Measurements from ENCODE around the gene KLHL29. TPM values are rescaled to one million over a fixed set of nuclear protein-coding genes. Genes with fewer than 3 reads are reported as not detected.

KLHL29 gene
- total RNA-seq, 1 donor from 2014 or later = 5.5 TPM

GRCh38 chr2:23379220-23379695 is 5.7 kb upstream of the KLHL29 start:
- FAIRE-seq (no peak), DNase-seq (ENCODE audit: low read depth) (no peak)
- Histone ChIP-seq H4K20me1 (ENCODE audit: insufficient read depth, low read length) (no peaks in the 10 kb centered on the region), H3K9ac (ENCODE audit: low read length) (no peak overlapping the region), H3K79me2 (ENCODE audit: insufficient read depth, low read length) (no peaks in the 10 kb centered on the region), H3K36me3 (ENCODE audit: insufficient read depth, low read length) (no peaks in the 10 kb centered on the region), H3K4me1 (ENCODE audit: insufficient read depth, low read length) (peaks cover 9% of the 10 kb centered on the region), H2AFZ (ENCODE audit: low read depth, low read length) (no peak overlapping the region), H3K27ac (ENCODE audit: low read depth, low read length) (no peak overlapping the region), H3K4me3 (ENCODE audit: insufficient read depth, low read depth, low read length) (no peak overlapping the region), H3K27me3 (ENCODE audit: insufficient read depth, low read length) (peaks cover 3% of the 10 kb centered on the region), H3K4me2 (ENCODE audit: low read length) (no peak overlapping the region), H3K9me3 (ENCODE audit: insufficient read depth, low read depth, low read length) (no peaks in the 10 kb centered on the region)
- Mint-ChIP-seq H3K36me3 (ENCODE audit: low read depth, unreplicated experiment) (no peaks in the 10 kb centered on the region), H3K9me3 (ENCODE audit: unreplicated experiment) (peaks cover 8% of the 10 kb centered on the region), H3K27ac (ENCODE audit: unreplicated experiment) (no peak overlapping the region), H3K4me3 (ENCODE audit: unreplicated experiment) (no peak overlapping the region), H3K4me1 (ENCODE audit: low read depth, unreplicated experiment) (peaks cover 7% of the 10 kb centered on the region), H3K27me3 (ENCODE audit: low read depth, unreplicated experiment) (peaks cover 44% of the 10 kb centered on the region)
- TF ChIP-seq CTCF (IDR thresholded peaks at IDR 0.05; ENCODE audit: insufficient read depth, low read depth, low read length) (no peak), EZH2 (IDR thresholded peaks at IDR 0.05; ENCODE audit: insufficient read depth, low read length) (no peak)

- H3K27me3 ChIP-seq (ENCODE audit: insufficient read depth, low read length) = no peaks in the 10 kb centered on the region
- peaks cover 4% of the 10 kb centered on the region for H3K9me3 Mint-ChIP-seq (ENCODE audit: unreplicated experiment)
- H3K36me3 Mint-ChIP-seq (ENCODE audit: low read depth, unreplicated experiment) = no peaks in the 10 kb centered on the region
- DNase-seq (ENCODE audit: low read depth) (no peak), FAIRE-seq (no peak)
- no peak overlapping the region for H3K4me3 Mint-ChIP-seq (ENCODE audit: unreplicated experiment)
- peak overlapping the region; percentile 73 for H3K27ac Mint-ChIP-seq (ENCODE audit: unreplicated experiment)
- peak overlapping the region; percentile 68 for H3K4me2 ChIP-seq (ENCODE audit: low read length)
- peak overlapping the region; percentile 25 for H2AFZ ChIP-seq (ENCODE audit: low read depth, low read length)
- TF ChIP-seq EZH2 (IDR thresholded peaks at IDR 0.05; ENCODE audit: insufficient read depth, low read length) (no peak), CTCF (IDR thresholded peaks at IDR 0.05; ENCODE audit: insufficient read depth, low read depth, low read length) (no peak)
- no peak overlapping the region for H3K27ac ChIP-seq (ENCODE audit: low read depth, low read length)
- peaks cover 10% of the 10 kb centered on the region for H3K4me1 Mint-ChIP-seq (ENCODE audit: low read depth, unreplicated experiment)
- H3K4me1 ChIP-seq (ENCODE audit: insufficient read depth, low read length) = peaks cover 13% of the 10 kb centered on the region
- no peaks in the 10 kb centered on the region for H3K9me3 ChIP-seq (ENCODE audit: insufficient read depth, low read depth, low read length)
- H4K20me1 ChIP-seq (ENCODE audit: insufficient read depth, low read length) = no peaks in the 10 kb centered on the region
- no peaks in the 10 kb centered on the region for H3K36me3 ChIP-seq (ENCODE audit: insufficient read depth, low read length)
- H3K4me3 ChIP-seq (ENCODE audit: insufficient read depth, low read depth, low read length) = no peak overlapping the region
- H3K27me3 Mint-ChIP-seq (ENCODE audit: low read depth, unreplicated experiment) = peaks cover 35% of the 10 kb centered on the region
- peak overlapping the region; percentile 15 for H3K9ac ChIP-seq (ENCODE audit: low read length)
- H3K79me2 ChIP-seq (ENCODE audit: insufficient read depth, low read length) = no peaks in the 10 kb centered on the region
Observed at GRCh38 chr2:23380562-23381065, 4.4 kb upstream of the KLHL29 start.

- Histone ChIP-seq H3K79me2 (ENCODE audit: insufficient read depth, low read length) (no peaks in the 10 kb centered on the region), H3K4me1 (ENCODE audit: insufficient read depth, low read length) (peaks cover 16% of the 10 kb centered on the region), H3K27me3 (ENCODE audit: insufficient read depth, low read length) (peaks cover under 1% of the 10 kb centered on the region), H3K9me3 (ENCODE audit: insufficient read depth, low read depth, low read length) (no peaks in the 10 kb centered on the region), H3K4me3 (ENCODE audit: insufficient read depth, low read depth, low read length) (no peak overlapping the region), H4K20me1 (ENCODE audit: insufficient read depth, low read length) (peaks cover under 1% of the 10 kb centered on the region), H3K9ac (ENCODE audit: low read length) (no peak overlapping the region), H3K27ac (ENCODE audit: low read depth, low read length) (no peak overlapping the region), H3K4me2 (ENCODE audit: low read length) (peak overlapping the region; percentile 68), H3K36me3 (ENCODE audit: insufficient read depth, low read length) (no peaks in the 10 kb centered on the region), H2AFZ (ENCODE audit: low read depth, low read length) (peak overlapping the region; percentile 25)
- Mint-ChIP-seq H3K36me3 (ENCODE audit: low read depth, unreplicated experiment) (no peaks in the 10 kb centered on the region), H3K4me1 (ENCODE audit: low read depth, unreplicated experiment) (peaks cover 10% of the 10 kb centered on the region), H3K9me3 (ENCODE audit: unreplicated experiment) (peaks cover under 1% of the 10 kb centered on the region), H3K27me3 (ENCODE audit: low read depth, unreplicated experiment) (peaks cover 31% of the 10 kb centered on the region), H3K4me3 (ENCODE audit: unreplicated experiment) (no peak overlapping the region), H3K27ac (ENCODE audit: unreplicated experiment) (peak overlapping the region; percentile 73)
- DNase-seq (ENCODE audit: low read depth) = peak; percentile 75
- TF ChIP-seq CTCF (IDR thresholded peaks at IDR 0.05; ENCODE audit: insufficient read depth, low read depth, low read length) = no peak
- no peak for TF ChIP-seq EZH2 (IDR thresholded peaks at IDR 0.05; ENCODE audit: insufficient read depth, low read length)
- FAIRE-seq = no peak
Observed at GRCh38 chr2:23381084-23381483, 3.9 kb upstream of the KLHL29 start.
